HG03575 (cell line): ENCODE results near the gene GPR176.

Experiments used
- ATAC-seq: cut with Tn5 transposase; IDR thresholded peaks from one replicate; pipeline ENCODE4 v1.9.1; 2021; ENCODE audit not compliant: unreplicated experiment, insufficient number of reproducible peaks, low FRiP score; ENCODE audit errors: extremely low read depth

GPR176 gene, protein sequence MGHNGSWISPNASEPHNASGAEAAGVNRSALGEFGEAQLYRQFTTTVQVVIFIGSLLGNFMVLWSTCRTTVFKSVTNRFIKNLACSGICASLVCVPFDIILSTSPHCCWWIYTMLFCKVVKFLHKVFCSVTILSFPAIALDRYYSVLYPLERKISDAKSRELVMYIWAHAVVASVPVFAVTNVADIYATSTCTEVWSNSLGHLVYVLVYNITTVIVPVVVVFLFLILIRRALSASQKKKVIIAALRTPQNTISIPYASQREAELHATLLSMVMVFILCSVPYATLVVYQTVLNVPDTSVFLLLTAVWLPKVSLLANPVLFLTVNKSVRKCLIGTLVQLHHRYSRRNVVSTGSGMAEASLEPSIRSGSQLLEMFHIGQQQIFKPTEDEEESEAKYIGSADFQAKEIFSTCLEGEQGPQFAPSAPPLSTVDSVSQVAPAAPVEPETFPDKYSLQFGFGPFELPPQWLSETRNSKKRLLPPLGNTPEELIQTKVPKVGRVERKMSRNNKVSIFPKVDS

DNA sequence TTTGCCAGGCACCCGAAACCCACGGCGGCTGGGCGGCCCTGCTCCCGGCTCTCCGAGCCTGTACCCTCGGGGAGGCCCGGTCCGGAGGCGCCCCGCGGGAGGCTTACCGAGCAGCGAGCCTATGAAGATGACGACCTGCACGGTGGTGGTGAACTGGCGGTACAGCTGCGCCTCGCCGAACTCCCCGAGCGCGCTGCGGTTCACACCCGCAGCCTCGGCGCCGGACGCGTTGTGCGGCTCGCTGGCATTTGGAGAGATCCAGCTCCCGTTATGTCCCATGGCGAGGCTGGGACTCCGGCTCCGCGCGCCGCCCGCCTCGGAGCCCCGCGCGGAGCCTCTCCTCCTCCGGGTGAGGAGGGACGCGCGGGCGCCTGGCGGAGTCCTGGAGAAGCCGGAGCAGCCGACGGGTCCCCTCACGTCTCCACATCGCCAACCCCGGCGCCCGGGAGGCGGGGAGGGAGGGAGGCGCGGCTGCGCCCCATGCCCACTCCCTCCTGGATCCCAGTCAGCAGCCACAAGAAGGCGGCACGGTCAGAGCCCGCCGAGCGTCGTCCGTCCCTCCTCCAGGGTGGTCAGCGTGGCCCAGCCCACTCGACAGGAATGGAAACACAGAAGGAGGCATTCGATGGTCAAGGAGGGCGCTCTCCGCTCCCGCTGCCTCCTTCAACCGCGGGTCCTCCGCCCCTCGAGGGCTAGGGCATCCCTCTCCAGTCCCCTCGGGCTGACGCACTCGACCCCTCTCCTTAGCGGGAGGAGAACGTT lies at the start of gene GPR176:
GPR176 (minus strand) TSS at position 519 of the 762 bp plus-strand sequence; CDS start at position 279, 240 bp downstream.
- ATAC-seq, result no peak

DNA sequence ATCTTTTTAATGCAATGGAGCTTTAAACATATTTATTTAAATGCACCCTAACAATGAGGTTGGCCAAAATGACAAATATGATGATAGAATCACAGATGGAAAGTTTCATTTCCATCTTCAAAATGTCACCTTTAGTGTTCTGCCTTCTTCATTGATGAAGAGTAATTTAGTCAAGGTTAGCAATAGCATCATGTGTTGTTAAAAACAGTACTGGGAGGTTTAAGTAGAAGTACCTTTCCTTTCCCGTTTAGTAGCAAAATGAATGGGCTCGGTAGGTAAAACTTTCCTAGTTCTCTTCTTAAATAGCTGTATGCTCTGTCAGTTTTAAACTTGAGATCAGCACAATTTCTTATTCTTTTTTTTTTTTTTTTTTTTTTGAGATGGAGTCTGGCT lies 48.9 kb upstream of the GPR176 start:
- no peak for ATAC-seq

DNA sequence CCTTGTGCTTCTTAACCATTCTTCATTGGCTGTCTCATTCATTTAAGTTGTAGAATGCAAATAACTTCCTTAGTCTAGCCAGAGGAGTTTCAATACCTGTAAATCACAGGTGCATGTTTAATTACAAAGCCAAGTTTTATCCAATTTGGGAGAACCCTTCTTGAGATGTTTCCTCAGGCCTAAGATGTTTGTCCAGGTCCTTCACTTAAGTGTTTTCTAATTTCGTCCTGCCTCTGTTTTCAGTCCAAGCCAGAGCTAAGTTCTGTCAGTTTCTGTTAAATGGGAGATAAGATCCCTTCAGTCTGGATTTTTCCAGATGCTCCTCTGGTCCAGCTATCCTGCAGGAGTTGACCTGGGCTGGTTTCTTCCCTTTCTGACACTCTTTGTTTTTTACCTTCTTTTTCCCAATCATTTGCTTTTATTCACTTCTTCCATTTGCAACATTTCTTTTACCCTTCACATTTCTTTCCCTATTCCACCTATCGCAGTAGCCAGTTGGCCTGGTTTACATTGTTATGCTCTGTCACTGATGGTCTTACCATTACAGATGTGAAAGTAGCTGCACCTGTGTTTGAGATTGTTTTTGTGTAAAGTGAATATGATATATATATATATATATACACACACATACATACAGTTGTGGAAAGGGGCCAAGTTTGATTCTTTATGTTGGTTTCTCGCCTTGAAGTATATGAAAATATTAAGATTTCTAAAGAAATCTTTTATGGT lies 48.4 kb upstream of the GPR176 start:
- no peak for ATAC-seq

DNA sequence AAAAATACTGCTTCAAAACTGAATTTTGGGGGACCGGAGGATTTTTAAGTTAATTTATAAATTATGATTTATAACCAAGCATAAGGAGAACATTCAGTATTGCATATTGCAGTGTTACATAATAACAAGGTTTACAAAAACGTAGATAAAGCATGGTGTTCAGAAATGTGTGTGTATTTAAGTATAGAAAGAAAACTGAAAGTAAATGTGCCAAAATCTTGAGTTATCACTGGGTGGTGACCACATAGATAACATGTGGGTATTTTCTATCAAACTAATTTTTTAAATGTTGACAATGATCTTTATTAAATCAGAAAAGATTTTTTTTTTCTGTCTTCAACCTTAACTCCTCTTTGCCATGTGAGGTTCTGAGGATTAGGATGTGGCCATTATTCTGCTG lies 46.5 kb upstream of the GPR176 start:
- ATAC-seq, result no peak

DNA sequence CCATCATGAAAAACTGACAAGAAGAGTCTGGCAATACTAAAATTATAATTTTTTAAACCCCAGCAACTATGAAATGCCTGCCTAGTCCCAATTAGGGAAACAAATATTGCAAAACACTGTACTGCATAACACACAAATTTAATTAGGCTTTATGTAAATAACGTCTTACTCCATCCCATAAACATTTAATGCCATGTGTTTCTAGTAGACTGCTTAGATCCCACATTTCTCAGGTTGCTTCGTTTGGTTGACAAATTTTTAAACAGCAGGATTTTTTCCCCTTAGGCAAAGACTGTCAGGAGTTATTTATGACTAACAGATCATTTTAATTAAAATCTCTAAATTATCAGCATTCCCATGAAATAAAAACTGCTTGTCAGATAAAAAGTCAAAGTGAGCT lies 43.7 kb upstream of the GPR176 start:
- ATAC-seq, result no peak

DNA sequence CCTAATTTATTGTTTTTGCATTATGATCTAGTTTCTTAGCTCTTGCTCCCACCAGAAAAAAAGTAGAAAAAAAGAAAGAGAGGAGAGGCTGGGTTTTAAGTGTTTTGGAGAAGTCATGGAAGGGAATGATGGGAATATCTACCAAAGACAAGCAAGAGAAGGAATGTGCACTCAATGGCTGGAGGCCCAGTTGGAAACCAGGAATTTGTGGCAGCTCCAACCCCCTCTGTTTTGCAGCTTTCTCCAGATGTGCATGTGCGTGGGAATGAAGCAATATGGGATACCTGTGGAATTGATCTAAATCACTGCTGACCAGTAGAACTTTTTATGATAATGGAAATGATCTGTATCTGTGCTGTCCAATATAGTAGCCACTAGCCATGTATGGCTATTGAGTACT lies 41.0 kb upstream of the GPR176 start:
- ATAC-seq, result no peak

DNA sequence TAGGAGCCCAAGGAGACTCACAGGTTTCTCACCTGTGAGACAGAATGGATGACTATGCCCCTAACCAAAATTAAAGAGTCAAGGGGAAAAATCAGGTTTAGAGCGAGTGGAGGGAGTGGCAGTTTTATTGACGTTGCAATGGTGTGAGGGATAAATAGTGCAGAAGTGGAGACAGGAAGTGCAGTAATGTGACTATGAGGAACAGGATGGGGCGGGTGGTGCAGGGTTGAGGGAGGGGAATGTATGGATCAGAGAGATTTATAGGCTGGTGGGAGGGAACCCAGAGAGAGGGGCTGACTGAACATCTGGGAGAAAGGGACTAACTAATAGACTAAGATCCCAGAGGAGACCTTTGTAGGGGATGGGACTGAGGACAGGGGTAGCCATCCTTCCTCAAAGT lies 40.3 kb upstream of the GPR176 start:
- ATAC-seq, result no peak

DNA sequence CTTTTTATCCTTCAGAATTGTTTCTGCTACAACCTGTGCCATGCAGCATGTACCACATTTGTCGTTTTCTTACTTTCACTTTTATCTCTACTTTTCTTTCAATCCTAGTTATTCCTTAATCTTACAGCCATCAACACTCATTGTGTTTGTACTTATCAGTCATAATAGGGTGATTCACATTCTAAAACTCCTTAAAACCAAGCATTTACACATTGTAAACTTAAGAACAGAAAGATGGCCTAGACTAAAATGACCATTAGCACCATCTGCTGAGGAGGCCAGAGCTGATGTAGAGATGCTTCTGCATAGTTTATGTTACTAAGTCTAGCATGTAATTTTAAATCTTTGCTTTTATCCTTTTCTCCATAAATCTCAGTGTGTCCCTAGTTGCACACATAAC lies 39.3 kb upstream of the GPR176 start:
- ATAC-seq, result no peak

DNA sequence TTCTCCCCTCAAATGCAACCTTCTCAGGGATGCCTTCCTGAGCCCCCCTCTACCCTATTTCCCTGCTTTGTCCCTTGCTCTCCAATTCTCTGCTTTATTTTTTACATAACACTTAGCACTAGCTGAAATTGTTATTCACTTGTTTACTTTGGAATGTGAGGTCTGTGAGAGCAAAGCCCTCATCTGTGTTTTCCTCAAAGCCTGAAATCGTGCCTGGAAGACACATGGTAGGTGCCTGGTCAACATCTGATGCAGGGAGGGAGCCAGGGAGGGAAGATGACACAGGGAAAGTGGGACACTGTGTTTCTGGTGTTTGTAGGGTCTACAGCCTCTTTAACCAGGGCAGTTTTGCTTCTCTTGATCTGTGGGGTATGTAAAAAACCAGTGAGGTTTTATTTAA lies 37.4 kb upstream of the GPR176 start:
- ATAC-seq, result no peak

DNA sequence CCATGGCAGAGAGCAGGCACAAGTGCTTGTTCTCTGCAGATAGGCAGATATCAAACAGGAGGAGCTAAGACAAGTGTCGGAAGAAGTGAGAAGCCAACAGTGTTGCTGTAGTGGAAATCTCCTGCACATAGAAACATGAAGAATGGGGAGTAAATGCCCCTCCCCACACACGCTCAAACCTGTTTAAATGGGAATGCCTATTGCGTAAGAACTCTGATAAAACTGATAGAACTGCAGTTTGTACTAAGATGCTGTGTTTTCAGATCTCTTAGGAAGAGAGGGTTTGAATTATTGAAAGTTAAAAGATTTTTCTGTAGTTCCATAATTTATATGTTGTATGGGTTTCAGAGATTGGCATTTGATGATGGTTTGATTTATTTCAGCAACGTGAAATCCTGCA lies 33.5 kb upstream of the GPR176 start:
- no peak for ATAC-seq

DNA sequence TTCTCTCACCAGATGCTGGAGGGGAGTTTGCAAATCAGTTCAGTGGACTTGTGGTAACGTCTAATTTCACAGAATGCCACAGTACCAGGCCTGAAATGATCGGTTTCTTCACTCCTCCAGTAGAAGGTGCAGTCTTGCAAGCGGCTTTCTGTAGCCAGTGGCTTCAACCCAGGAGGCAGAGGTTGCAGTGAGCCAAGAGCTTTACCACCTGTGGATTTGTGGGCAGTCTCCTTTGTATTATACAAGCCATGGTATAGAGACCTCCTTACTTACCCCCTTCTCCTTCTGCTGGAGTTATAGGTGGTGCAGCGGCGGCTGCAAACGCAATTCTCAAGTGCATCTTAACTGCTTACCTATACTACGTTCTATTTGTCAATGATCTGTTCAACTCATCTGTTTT lies 31.5 kb upstream of the GPR176 start:
- ATAC-seq, result no peak

DNA sequence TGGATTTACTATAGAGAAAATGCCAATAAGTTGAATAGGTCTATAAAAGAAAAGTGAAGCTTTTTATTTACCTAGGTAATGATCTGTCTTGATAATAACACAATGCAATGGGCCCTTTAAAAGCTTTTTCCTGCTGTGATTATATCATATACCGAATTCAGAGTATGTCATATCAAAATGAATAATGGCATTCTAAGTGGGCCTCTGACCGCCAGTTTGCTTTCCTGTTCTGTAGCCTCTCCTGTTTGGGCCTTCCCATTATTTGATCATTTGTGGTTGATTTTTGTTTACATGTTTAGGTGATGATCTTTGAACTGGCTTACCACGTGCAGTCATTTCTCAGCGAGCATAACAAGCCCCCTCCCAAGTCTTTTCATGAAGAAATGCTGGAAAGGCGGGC lies 28.8 kb upstream of the GPR176 start:
- no peak for ATAC-seq

DNA sequence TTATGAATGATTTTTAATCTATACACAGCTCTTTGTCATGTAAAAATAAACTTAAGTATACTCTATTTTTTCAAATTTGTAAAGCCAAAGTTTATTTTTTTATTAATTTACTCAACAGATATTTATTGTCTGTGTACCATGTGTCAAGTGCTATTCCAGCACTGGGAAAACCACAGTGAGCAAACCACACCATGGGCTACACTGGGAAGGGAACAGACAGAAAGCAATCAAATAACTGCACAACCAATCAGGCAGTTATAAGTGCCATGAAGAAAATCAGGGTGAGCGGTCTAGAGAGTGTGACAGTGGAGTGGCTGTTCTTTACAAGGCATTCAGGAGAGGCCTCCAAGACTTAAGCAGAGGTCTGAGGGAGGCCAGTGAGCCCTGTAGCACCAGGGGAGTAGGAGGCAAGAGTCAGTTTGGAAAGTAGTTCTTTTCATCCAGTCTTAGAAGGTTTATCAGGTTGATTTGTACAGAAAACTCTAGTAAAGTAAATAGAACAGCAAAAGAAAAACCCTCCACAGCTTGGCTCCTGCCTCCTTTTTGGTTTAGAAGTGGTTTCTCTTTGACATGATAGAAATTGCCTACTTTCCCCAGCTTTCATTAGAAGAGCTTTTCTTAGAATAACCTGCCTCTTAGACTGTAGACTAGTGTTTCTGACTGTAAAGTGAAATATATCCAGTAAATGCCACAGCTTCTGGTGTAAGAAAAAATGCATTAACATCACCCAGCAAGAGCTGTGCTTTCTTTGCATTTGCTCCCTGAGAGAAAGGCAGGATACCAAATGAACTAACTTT lies 27.5 kb upstream of the GPR176 start:
- ATAC-seq, result no peak

DNA sequence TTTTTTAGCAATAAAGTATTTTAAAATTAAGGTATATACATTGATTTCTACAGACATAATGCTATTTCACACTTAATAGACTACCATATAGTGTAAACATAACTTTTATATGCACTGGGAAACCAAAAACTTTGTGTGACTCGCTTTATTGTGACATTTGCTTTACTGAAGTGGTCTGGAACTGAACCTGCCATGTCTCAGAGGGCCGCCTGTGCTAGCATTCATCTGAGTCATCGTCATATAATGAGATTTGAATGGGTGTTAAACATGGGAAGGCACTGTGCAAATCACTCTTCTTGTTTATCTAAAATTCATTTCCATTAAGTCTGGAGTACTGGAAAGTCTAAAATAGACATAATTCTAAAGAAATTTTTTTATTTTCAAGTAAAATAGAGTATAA lies 26.8 kb upstream of the GPR176 start:
- no peak for ATAC-seq

DNA sequence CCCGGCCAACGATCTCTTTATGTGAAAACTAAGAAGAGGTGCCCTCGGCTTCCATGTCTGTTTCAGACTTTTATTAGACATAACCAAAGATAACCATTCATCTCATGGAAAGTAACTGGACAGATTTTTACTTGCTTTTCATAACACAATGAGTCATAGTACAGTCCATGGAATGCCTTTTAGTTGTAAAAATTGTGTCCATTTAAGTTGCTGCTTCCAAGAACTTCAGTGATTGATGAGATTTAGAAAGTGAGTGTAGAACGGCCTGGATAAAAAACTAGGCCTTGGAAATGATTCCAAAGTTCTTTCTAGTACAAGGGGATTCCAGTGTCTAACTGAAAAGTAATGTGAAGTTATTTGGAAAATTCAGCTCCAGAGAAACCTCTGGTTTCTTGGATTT lies 24.7 kb upstream of the GPR176 start:
- no peak for ATAC-seq

DNA sequence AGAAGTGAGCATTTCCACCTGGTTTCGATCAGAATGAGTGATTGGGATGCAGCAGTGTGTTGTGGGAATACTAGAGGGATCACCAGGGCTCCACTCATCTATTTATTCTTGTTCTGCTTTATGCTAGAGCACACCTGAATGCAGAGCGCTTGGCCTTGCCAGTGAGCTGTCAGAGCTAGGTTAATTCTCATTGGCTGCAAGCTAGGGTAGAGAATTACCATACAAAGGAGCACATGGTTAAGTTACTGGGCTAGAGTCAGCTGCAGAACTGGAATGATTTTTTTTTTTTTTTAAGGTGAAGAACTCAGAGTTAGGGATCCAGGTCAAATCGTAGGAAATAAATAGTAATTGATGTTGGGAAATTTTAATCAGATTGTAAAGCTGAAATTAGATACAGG lies 22.7 kb upstream of the GPR176 start:
- no peak for ATAC-seq

DNA sequence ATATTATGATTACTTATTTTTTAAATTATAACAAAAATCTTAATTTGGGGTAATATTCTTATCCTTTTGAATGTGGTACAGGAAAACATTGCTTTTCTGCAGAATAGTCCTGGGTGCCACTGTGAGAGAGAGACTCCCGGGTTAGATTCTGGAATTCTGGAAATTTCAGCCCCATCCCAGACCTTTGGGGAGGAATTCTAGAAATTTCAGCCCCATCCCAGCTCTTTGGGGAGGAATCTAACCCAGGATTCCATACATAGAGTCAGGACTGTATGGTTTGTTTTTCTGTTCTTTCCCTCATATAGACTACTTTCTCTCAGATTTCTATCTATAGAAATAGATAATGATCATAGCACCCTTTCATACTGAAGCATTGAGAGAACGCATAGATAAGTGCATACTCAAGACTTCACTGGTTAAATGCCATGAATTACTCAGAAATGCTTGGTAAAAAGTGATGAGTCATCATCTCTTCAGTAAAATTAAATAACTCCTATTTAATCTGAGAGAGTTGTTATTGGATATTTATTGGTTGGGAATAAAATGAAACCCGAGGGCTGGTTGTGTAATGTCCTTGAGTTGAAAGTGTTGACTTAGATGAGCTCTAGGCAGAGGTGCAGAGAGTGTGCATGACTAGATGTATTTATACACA lies 22.2 kb upstream of the GPR176 start:
- no peak for ATAC-seq
